ENCODE results near the gene PAK4. TPM values are rescaled to one million over a fixed set of nuclear protein-coding genes. Genes with fewer than 3 reads are reported as not detected.
A peak's percentile ranks its signal among the peaks of the same experiment; 100 is the strongest.

PAK4 gene
- total RNA-seq, 2 experiments from 2014 or later = 2.7 to 6.3 TPM

DNA sequence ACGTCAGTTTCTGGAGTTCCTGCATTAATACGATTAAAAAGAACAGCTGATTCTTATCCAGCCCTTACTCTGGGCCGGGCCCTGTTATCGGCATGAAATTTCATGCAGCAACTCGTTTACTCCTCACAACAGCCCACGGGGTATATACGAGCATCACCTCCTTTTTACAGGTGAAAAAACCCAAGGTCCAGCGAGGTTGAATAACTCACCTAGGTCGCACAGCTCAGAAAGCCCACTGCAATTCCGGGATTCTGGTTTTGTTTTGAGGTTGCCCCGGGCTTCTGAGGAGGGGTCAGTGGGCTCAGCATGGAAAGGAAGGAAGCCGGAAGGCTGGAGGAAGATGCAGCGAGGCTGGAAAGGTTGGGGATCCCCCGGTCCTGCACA, 42.0 kb upstream of the PAK4 start:
- ATAC-seq (ENCODE audit: poor library complexity) (peak; percentile 52), DNase-seq (peak in 2 of 14 experiments; percentile 10 to 23)
- Mint-ChIP-seq H3K27ac (no peak overlapping the region), H3K9me3 (no peaks in the 10 kb centered on the region), H3K4me3 (peak overlapping the region; percentile 55), H3K27me3 (peaks cover 66% of the 10 kb centered on the region), H3K4me1 (ENCODE audit: low read depth) (peaks cover 15% of the 10 kb centered on the region), H3K36me3 (ENCODE audit: low read depth) (no peaks in the 10 kb centered on the region)
- Histone ChIP-seq H3K4me1 (ENCODE audit: insufficient read depth, low read length) (peaks cover 22% of the 10 kb centered on the region), H3K27me3 (ENCODE audit: control insufficient read depth in 1 of 2, insufficient read depth in 2 of 2, low read length in 2 of 2) (peaks cover 18 to 38% of the 10 kb centered on the region in 2 experiments), H3K4me3 (ENCODE audit: low read length) (peak overlapping the region; percentile 44), H3K36me3 (ENCODE audit: insufficient read depth, low read length) (no peaks in the 10 kb centered on the region), H3K9me3 (ENCODE audit: control insufficient read depth in 1 of 2, insufficient read depth in 1 of 2, low read length in 2 of 2) (no peaks in the 10 kb centered on the region), H3K27ac (ENCODE audit: low read depth in 1 of 2, low read length in 2 of 2) (no peak overlapping the region)
- CTCF ChIA-PET = no interaction called here
- POLR2A ChIA-PET = no interaction called here
- TF ChIP-seq, protein P1, sequence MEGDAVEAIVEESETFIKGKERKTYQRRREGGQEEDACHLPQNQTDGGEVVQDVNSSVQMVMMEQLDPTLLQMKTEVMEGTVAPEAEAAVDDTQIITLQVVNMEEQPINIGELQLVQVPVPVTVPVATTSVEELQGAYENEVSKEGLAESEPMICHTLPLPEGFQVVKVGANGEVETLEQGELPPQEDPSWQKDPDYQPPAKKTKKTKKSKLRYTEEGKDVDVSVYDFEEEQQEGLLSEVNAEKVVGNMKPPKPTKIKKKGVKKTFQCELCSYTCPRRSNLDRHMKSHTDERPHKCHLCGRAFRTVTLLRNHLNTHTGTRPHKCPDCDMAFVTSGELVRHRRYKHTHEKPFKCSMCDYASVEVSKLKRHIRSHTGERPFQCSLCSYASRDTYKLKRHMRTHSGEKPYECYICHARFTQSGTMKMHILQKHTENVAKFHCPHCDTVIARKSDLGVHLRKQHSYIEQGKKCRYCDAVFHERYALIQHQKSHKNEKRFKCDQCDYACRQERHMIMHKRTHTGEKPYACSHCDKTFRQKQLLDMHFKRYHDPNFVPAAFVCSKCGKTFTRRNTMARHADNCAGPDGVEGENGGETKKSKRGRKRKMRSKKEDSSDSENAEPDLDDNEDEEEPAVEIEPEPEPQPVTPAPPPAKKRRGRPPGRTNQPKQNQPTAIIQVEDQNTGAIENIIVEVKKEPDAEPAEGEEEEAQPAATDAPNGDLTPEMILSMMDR (IDR thresholded peaks at IDR 0.05) = no peak
- intact Hi-C loops (cut with DNase I, micrococcal nuclease) = no loop called here

DNA sequence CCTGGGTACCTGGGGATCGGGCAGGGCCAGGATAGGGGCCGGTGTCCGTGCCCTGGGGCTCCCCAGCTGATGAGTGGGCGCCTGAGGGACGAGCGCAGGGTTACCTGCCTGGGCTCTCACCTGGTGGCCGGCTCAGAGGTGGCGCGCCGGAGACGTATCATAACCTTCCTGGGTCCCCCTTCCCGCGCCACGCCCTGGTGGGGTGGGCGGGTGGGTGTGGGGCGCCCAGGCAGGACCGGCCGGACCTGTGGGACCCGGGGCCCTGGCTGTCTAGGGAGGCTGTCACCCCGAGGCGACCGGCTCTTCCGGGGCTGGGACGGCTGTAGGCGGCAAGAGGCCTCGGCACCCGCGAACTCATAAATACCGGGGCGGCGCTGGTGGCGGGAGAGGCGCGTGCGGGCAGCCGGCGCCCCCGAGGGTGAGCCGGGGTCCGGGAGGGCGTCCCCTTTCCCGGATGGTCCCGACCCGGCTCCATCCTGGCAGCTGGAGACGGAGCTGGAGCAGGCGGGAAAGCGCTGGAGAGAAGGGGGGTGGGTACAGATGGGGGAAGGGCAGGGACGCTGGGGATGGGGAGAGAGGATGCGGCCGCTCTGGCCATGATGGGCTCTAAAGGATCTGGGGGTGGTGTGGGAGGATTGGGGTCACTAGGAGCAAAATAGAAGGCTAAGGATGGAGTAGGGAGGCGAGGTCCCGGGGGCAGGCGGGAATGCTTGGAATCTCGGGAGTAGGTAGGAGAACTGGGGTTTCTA, 41.4 kb upstream of the PAK4 start, which contains the start of gene ACP7:
ACP7 (plus strand) TSS at position 386 of the 749 bp plus-strand sequence. CDS start 902 bp downstream, outside the sequence.
- ATAC-seq (ENCODE audit: poor library complexity) = peak; percentile 65
- peak in 9 of 14 experiments; percentile 7 to 51 (median 18) for DNase-seq
- ChIA-PET POLR2A (no interaction called here), CTCF (interaction anchor here (0.8 kb wide), 1 partner anchor 26 kb away, joined by 3 read pairs; no protein-coding TSS in a partner anchor)
- TF ChIP-seq, protein P1 (IDR thresholded peaks at IDR 0.05) = no peak
- Mint-ChIP-seq H3K27me3 (peaks cover 66% of the 10 kb centered on the region), H3K4me1 (ENCODE audit: low read depth) (peaks cover 15% of the 10 kb centered on the region), H3K27ac (no peak within 1 kb of the TSS), H3K4me3 (peak within 1 kb of the TSS; percentile 55), H3K36me3 (ENCODE audit: low read depth) (no peaks in the 10 kb centered on the region), H3K9me3 (no peaks in the 10 kb centered on the region)
- Histone ChIP-seq H3K9me3 (ENCODE audit: control insufficient read depth in 1 of 2, insufficient read depth in 1 of 2, low read length in 2 of 2) (no peaks in the 10 kb centered on the region), H3K27ac (ENCODE audit: low read depth in 1 of 2, low read length in 2 of 2) (no peak within 1 kb of the TSS), H3K4me1 (ENCODE audit: insufficient read depth, low read length) (peaks cover 22% of the 10 kb centered on the region), H3K36me3 (ENCODE audit: insufficient read depth, low read length) (no peaks in the 10 kb centered on the region), H3K27me3 (ENCODE audit: control insufficient read depth in 1 of 2, insufficient read depth in 2 of 2, low read length in 2 of 2) (peaks cover 18 to 37% of the 10 kb centered on the region in 2 experiments), H3K4me3 (ENCODE audit: low read length) (peak within 1 kb of the TSS; percentile 44)
- intact Hi-C loops (cut with DNase I, micrococcal nuclease) = no loop called here

DNA sequence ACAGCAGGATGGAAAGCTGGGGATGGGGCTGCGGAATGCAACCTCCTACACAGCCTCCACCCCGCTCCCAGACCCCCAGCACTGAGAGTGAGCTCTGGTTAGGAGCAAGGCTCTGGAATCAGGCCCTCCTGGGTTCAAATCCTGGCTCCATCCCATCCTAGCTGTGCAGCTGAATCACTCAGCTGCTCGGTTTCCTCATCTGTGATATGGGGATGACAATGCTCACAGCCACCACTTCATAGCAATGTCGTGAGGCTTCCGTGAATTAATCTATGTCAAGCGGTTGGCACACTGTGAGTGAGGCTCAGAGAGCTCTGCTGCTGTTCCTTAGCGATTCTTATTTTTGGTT, 40.9 kb upstream of the PAK4 start:
- no peak overlapping the region for H3K27ac Mint-ChIP-seq
- POLR2A ChIA-PET = no interaction called here

More for the DNA sequence above, 40.9 kb upstream of the PAK4 start:
- no peak overlapping the region for H3K4me3 Mint-ChIP-seq
- intact Hi-C loops (cut with DNase I, micrococcal nuclease) = no loop called here
- Histone ChIP-seq H3K27ac (ENCODE audit: low read depth in 1 of 2, low read length in 2 of 2) (no peak overlapping the region), H3K4me1 (ENCODE audit: insufficient read depth, low read length) (peaks cover 22% of the 10 kb centered on the region), H3K4me3 (ENCODE audit: low read length) (no peak overlapping the region), H3K27me3 (ENCODE audit: control insufficient read depth in 1 of 2, insufficient read depth in 2 of 2, low read length in 2 of 2) (peaks cover 18 to 35% of the 10 kb centered on the region in 2 experiments), H3K36me3 (ENCODE audit: insufficient read depth, low read length) (no peaks in the 10 kb centered on the region), H3K9me3 (ENCODE audit: control insufficient read depth in 1 of 2, insufficient read depth in 1 of 2, low read length in 2 of 2) (no peaks in the 10 kb centered on the region)
- H3K27me3 Mint-ChIP-seq = peaks cover 68% of the 10 kb centered on the region
- DNase-seq (no peak), ATAC-seq (ENCODE audit: poor library complexity) (no peak)
- H3K4me1 Mint-ChIP-seq (ENCODE audit: low read depth) = peaks cover 15% of the 10 kb centered on the region
- no peaks in the 10 kb centered on the region for H3K36me3 Mint-ChIP-seq (ENCODE audit: low read depth)
- CTCF ChIA-PET = interaction anchor here (0.8 kb wide), 1 partner anchor 27 kb away, joined by 3 read pairs; no protein-coding TSS in a partner anchor
- H3K9me3 Mint-ChIP-seq = no peaks in the 10 kb centered on the region
- TF ChIP-seq, protein P1 (IDR thresholded peaks at IDR 0.05) = no peak

Measured in CD4-positive, alpha-beta T cell (primary cell).